Measurements from ENCODE around the gene KEL.

The KEL gene

DNA sequence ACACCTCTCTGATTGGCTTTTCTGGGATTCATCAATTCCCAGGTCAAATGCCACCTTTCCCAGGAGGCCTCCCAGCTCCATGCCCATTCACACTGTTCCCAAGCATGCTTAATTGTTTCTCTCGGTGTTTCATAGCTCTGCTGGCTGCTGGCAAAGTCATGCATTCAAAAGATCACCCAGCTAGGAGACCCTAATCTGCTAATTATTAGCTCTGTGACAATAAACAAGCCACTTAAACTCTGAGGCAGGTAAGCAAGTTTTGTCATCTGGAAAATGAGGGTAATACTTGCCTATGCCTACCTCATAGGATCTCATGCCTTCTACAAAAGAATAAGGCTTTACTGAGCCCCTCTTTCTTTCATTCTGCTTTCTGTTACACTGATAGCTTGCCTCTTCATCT is 828 bp upstream of the KEL start:
- FAIRE-seq: no peak

DNA sequence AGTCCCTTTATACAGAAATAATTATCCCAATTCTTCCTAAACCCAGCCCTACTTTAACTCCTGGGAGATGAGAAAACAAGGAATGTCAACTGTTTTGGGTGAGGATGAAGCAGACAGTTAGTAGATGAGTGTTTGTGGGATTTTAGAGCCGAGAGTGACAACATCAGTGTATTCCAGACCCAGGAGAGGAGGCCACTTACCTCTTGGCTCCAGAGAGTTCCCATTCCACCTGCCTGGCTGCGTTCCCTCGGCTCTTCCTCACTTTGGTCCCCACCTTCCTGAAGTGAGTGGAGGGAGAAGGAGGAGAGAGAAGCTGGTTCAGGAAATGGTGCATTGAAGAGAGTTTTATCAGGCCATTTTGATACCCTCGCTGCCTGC is 579 bp downstream of the KEL start:
- FAIRE-seq: no peak

More for the DNA sequence above, 828 bp upstream of the KEL start:
- DNase-seq (ENCODE audit: insufficient read length, low spot score): no peak

DNA sequence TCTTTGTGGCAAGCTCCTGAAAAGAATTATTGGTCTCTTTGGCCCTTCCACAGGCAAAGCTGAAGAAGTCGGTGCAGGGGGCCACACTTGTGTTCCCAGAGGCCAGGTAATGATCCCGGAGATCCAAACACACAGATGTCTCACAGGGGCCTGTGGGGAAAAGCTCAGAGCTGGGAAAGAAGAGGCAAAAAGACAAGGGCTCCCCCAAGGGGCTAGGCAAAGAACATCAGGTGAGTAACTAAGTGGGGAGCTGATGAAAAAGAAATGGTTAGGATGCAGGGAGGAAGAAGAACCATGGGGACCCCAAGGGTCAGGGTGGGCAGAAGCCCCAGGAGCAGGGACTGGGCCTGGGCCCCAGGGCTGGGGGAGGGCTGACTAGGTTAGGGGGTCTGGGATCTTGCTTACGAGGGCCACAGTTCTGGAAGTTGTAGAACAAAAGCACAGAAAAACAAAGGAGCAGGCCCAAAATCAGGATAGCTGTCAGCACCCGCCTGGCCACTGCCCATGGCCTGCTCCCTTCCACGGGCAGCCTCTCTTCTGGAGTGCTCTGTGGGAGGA is 1.1 kb downstream of the KEL start:
- DNase-seq (ENCODE audit: insufficient read length, low spot score): no peak
- no peak for FAIRE-seq

More for the DNA sequence above, 579 bp downstream of the KEL start:
- no peak for DNase-seq (ENCODE audit: insufficient read length, low spot score)

DNA sequence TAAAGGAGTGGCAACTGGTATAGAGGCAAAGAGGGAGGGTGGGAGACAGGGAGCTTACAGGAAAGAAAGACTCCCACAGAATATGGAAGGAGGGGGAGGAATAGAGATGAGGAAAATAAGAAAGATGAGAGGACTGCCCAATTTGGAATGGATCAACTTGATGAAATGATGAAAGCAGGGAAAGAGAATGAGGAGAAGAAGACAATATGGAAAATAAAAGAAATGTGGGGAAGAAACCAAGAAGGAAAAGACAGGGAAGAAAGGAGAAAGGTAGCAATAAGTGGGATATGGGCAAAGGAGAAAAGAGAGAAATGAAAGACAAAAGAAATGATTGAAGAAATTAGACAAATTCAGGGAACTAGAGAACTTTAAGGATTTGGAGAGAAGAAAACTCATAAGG is 3.0 kb downstream of the KEL start:
- DNase-seq (ENCODE audit: insufficient read length, low spot score) (no peak), FAIRE-seq (no peak)

DNA sequence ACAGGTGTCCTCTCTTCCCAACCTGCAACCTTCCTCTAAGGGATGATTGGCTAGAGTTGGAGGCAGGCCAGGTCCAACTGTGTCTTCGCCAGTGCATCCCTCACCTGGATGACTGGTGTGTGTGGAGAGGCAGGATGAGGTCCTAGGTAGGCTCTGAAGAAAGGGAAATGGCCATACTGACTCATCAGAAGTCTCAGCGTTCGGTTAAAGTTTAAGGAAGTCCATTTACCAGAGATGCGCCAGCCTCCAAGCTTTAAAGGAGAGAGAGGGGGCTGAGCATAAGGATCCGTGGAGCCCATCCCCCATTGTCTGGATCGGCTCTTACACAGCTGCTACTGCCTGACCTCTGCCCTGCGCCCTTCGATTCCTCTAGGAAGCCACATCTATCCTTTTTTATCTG is 4.4 kb downstream of the KEL start:
- no peak for FAIRE-seq
- DNase-seq (ENCODE audit: insufficient read length, low spot score): no peak

DNA sequence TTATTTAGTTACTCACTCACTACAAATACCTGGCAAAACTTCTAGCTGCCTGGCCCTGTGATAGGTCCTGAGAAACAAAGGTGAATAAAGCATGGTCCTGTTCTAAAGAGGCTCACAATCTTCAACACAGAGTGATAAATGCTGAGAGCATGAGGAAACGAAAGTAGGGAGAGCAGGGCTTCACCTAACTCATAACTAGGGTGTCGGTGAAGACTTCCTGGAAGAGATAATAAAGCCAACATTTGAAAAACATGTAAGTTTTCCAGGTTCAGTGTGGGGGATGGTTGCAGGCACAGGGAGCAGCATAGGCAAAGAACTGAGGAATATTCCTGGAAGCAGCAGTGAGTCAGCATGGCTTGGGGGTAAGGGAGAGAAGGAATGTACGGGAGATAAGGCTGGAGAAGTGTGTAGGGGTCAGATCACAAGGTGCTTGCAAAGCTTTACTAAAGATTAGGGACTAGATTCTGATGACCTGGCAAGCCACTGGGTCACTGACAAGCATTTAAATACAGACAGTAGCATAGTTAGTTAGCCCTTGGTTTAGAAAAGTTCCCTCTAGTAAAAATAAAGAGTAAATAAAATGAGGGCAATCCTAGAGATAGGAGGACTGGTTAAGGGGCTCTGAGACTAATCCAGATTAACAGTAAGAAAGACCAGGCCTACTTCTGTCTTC is 5.1 kb downstream of the KEL start:
- FAIRE-seq (no peak), DNase-seq (ENCODE audit: insufficient read length, low spot score) (no peak)

DNA sequence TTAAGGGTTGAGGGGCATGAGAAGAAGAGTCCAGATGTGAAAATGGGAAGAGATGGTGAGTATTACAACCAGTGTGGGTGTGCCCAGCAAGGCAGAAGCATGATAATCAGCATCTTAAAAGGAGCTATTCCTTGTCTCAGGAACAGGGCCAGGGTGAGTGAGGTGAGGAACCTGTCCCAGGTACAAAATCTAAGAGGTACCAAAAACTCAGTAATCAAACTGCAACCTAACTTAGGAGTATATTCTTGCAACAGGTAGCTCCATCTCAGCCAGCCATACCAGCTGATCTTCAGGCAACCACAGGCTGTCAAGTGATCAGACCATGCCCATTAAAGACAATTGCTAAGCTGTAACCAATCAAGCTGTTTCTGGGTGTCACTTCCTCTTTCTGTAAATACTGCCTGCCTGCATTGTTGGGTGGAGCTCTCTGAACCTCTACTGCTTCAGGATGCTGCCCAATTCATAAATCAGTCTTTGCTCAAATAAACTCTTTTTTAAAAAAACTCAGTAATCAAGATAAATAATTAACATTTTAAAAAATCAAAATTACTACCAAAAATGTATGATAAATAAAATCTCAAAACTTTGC is 7.4 kb downstream of the KEL start:
- FAIRE-seq (no peak), DNase-seq (ENCODE audit: insufficient read length, low spot score) (no peak)

DNA sequence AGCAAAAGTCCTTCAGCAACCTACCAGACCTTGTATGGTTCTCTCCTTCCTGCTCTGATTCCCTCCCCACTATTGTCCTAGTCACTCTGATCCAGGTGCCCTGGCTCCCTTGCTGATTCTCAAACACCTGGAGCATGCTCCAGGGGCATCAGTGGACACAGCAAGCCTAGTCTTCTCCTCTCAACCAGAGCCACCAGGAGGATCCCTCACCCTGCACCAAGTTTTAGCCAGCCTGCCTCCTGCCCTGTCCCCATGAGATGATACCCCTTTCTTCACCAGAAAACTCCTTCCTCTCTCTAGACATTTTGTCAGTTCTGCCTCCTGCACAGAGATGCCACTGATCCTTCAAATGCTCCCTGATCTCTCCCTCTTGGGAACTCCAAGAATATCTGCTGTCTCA is 11.9 kb downstream of the KEL start:
- no peak for DNase-seq (ENCODE audit: insufficient read length, low spot score)
- no peak for FAIRE-seq

DNA sequence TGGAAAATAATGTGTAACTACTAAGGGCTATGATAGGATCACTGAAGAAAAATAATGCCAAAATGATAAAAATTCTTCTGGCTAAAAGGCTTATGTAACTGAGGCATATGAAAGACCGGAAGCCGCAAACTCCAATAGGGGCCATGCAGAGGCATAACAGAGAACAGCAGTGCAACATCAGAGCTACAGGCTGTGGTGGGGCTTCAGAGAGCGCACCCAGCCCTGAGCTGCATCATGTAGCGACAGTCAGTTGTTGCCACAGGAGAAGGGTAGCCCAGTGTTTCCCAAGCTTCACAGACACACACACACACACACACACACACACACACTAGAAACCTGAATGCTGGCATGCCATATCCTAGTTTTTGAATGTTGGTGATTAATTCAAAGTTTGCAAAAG is 13.6 kb downstream of the KEL start:
- no peak for DNase-seq (ENCODE audit: insufficient read length, low spot score)
- no peak for FAIRE-seq

DNA sequence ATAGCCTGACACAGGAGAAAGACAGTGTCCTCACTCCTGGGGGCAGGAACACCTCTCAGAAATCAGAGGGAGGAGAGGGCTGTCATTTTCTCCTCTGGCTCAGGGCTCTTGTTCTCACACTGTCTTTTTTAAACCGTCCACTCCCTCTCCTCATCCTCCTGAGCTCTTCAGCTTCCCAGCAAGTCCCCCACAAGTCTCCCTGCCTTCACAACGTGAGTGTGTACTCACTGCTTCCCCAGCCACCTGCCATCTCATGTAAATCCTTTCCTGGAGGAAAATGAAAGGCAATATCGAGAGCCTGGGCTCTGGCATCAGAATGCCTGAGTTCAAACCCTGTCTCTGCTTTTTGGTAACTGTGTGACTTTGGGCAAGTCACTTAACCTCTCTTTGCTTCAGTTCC is 17.2 kb downstream of the KEL start:
- FAIRE-seq (no peak), DNase-seq (ENCODE audit: insufficient read length, low spot score) (no peak)

DNA sequence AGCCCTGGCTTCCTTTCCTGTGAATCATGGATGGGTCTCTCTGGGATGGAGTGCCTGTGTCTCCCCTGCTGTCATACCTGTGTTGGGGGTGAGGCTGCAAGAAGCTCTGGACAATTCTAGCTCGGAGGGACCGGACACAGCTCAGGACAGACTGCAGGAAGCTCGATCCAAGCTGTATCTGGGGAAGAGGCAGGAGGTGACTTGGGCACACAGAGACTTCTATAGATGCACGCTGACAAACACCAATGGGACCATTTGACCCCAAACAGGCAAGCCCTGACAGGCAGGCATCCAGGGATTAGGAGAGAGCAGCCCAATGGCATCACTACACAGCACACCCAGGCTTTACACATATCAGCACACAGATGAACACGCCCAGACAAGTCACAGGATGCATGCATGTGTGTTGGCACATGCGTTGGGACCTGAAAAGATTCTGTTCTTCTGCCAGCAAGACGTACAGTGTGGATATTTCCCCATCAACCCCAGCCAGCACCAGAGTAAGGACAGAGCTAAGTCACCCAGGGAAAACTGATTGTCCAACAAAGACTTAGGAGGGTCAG is 18.4 kb downstream of the KEL start:
- DNase-seq (ENCODE audit: insufficient read length, low spot score) (no peak), FAIRE-seq (no peak)

DNA sequence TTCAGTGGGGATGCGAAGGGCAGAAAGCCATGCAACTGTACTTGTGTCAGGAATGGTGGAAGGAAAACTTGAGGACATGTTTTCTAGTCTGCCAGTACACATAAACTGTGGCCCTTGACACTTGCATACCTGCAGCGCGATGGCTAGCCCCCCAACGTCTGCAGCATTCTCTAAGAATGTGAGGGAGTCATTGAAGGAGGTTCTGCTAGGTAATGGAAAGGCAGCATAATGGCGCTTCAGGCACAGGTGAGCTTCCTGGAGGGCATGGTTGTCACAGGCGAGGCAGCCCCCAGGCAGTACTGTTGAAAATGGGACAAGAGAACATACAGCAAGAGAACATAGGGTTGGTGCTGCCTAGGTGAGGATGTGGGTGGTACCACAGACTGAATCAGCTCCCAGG is 19.4 kb downstream of the KEL start:
- FAIRE-seq (no peak), DNase-seq (ENCODE audit: insufficient read length, low spot score) (no peak)

DNA sequence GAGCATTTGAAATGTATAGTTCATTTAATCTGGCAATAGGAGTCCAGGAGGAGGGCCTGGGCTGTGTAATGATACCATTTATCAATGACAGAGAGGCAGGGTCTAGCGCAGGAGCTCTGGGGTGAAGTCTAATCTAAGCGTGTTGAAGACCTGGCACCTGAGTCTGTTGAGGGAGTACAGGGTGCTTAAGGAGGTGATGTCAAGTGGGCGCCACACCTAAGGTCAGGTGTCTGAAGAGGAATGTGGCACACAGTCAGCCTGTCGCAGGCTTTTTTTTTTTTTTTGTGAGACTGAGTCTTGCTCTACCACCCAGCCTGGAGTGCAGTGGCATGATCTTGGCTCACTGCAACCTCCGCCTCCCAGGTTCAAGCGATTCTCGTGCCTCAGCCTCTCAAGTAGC is 20.6 kb downstream of the KEL start:
- DNase-seq (ENCODE audit: insufficient read length, low spot score): no peak
- no peak for FAIRE-seq

DNA sequence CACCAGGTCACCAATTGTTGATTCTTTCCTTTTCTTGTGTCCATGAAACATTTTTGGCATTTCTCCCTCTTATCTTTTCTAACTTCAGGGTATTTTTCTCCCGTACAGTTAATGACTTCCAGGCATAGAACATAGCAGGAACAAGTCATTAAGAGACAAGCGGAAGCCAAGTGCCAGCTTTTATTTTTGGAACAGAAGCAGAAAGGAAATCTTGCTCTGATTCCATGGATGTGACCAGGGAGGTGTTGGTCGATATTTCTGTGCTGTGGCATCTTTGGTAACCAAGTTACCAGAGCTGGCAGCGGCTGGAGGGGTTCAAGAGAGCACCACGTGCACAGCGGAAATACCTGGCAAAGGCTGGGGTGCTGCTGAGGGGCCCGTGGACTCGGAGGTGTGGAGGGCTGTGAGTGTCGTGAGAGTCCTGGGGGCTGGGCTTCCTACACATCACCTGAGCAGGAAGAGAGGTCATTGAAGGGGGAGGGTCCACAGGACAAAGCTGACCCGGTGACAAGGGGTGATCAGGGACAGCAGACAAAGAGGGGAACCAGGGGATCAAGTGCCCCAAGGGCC is 21.1 kb downstream of the KEL start:
- no peak for DNase-seq (ENCODE audit: insufficient read length, low spot score)
- no peak for FAIRE-seq

DNA sequence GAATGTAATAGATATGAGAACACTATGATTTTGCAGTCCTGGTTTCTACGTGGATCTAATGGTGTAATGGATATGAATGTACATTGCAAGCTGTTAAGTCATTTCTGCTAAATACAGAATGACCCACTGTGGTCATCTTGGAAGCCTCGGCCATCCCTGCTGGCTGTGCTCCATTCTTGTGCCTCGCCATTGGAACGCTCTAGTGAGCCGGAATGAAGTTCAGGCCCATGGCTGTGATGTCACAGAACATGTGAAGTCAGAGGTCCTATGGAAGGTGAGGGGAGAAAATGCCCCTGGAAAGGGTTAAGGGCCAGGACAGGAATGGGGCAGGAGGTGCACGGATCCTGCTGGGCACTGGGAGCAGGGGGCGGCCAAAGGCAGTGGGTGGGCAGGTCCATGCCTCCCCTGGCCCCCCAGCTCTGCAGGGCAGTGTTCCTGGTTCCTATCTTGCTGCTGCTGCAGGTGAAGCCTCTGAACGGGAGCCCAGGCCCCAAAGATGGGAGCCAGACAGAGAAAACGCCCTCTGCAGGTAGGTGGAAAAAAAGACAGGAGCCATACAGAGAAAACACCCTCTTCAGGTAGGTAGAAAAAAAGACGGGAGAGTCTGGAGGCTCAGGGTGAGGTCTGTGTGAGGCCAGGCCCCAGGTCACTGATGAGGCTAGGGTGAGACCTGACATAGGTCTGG is 22.8 kb downstream of the KEL start, which contains the start of gene LLCFC1:
TSS of gene LLCFC1 (plus strand) at position 259 of the 685 bp plus-strand sequence. CDS start at position 397, 138 bp downstream.
- peak; percentile 18 for DNase-seq (ENCODE audit: insufficient read length, low spot score)

DNA sequence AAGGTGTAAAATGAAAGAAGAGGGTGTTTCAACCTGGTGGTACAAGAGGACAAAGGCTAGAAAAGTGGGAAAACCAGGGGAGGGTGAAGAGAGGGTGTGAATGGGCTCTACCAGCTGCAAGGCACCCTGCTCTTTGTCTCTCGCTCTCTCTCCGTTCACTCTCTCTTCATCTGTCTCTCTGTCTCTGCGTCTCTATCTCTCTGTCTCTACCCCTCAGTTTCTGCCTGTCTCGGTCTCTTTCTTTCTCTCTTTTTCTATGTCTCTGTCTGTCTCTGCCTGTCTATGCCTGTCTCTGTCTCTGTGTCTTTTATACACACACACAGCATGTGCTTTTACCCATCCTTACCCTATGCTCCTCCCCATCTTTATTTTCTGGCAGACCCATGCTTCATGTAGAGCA is 23.6 kb downstream of the KEL start:
- FAIRE-seq (no peak), DNase-seq (ENCODE audit: insufficient read length, low spot score) (no peak)

More for the DNA sequence above, 22.8 kb downstream of the KEL start, which contains the start of gene LLCFC1:
- FAIRE-seq: no peak

DNA sequence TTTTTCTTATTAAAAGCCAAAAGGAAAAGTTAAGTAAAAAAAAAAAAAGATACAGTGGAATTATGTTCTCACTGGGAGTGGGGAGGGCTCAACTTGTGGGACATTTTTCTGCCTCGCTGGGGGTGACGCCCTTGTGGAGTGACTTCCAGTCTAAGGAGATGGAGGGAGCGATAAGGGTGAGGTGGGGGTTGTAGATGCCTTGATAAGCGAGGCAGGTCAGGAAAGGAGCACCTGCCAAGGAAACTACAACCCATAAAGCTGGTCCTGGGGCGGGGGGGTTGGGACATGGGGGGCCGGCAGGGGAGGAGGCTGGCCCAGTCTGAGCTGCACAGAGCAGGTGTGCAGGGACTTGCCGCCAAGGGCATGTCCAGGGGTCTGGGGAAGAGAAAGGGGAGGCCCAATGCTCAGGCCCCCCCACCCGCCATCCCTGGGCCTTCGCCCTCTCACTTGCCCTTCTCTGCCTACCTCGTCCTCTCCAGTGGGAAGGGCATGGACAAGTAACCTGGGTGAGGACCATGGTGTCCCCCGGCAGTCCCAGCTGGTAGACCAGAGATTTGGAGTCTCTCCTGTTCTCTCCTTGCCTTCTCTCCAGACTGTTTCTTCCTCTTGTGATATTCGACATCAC is 26.1 kb downstream of the KEL start:
- FAIRE-seq (no peak), DNase-seq (ENCODE audit: insufficient read length, low spot score) (no peak)

DNA sequence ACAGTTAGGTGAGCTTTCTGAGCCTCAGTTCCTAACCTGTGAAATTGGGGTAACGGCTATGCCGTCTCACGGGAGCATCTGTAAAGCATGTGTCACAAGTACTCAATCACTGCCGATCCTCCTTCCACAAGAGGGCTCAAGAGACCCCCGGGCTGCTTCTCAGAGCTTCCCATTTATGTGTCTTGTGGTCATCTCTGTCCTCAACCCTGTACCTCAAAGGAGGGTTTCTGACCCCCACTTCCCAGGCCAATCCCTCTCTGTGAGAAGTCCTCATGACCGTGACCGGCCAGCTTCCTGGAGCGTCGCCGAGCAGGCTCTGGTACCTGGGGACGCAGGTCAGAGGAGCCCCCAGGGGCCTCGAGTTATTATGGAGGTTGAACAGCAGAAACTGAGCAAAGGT is 28.1 kb downstream of the KEL start:
- DNase-seq (ENCODE audit: insufficient read length, low spot score): no peak
- no peak for FAIRE-seq

DNA sequence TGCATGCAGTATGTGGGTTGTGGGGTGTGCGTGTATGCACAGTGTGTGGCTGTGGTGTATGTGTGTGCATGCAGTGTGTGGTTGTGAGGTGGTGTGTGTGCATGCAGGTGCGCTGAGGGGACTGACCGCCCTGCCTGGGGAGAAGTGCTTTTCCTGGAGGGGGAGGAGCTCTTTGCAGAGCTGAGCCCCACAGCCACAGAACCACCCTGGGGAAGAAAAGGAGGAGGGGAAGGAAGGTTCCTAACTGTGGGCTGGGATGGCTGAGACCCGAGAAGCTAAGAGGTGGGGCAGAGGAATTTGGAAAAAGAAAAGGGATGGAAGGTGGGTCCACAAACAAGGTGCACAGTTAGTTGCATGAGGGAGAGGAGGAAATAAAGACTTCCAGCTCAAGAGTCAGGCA is 28.5 kb downstream of the KEL start, which contains the start of gene TRPV5:
TSS of gene TRPV5 (minus strand) at position 123 of the 400 bp plus-strand sequence. CDS start 287 bp downstream, outside the sequence.
- DNase-seq (ENCODE audit: insufficient read length, low spot score) (no peak), FAIRE-seq (no peak)

DNA sequence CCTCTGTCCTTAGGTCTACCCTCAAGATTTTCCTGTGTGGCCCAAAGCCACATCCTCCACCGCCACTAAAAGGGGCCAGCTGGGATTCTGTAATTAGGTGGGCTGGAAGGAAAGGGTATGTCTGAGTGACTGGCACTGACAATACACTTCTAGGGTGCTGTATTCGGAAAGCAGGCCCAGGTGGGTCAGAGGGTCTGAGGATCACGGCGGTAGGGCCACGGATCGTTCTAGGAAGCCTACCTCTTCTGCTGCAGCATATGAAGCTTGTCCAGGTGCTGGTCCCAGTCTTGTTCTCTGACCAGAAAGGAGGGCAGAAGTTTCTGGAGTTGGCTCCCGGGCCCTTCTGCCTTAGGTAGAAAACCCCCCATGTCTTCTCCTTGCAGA is 29.1 kb downstream of the KEL start:
- DNase-seq (ENCODE audit: insufficient read length, low spot score) (no peak), FAIRE-seq (no peak)
